C1 segment of cervical spinal cord (tissue), 14 donors: Measurements from ENCODE around the gene SHISA8.
"Not testable (repeated sequence)": the region's sequence is repeated elsewhere in the genome, so short reads cannot be mapped to it uniquely, and the experiment has no call there.

Experiments
- DNase-seq, 14 donors: peaks; one replicate each; lab custom pipeline; 2025; lab: John Stamatoyannopoulos, UW

Gene SHISA8

GRCh38 chr22:41915035-41915785 is at the start of gene SHISA8:
Gene SHISA8 (minus strand): TSS chr22:41915074. CDS start chr22:41914667, 407 bp downstream.
- peak in 1 of 14 donors; percentile 58 for DNase-seq

DNA sequence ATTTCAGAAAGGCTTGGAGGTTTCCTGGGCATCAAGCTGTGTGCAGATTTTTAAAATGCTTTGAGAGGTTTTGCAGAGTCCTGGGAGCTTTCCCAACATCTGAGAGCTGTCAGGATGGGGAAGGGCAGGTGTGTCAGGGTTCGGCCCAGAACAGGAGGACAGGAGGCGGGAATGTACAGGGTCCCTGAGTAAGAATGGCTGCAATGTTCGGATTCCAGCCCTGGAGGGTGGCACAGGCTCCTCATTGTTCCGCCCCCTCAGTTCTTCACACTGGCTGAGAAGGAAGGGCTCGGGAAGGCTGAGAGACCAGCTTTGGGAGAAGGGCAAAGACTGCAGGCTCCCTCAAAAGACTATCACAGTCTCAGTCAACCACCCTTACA is 49.2 kb upstream of the SHISA8 start:
- peak in 2 of 14 donors; percentile 46 to 50 for DNase-seq

DNA sequence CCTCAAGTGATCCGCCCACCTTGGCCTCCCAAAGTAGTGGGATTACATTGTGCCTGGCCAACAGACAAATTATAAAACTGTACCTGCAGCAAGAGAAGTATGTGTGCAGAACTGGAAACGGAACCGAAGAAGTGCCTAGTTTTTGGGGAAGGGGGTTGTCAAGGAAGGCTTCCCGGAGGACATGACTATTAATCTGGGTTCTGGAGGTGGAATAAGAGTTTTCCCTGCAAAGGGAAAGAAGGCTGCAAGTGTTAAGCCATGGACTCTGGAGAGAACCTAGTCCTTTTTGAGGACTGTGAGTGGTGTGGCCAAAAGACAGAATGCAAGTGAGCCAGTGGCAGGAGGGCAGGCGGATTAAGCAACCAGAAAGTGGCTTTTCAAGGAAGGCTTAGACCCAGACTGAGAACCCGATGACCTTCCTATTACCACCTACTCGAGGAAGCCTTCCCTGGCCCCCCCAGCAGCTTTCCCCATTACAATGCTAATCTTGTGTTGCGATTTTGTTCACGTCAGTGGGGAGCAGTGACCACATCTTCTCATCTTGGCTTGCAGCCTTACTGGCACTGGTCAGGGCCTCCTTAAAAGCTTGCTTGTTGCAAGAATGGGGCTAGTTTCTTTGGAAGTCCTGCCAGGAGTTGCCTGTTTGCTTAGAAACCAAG is 48.7 kb upstream of the SHISA8 start:
- peak in 10 of 14 donors; percentile 17 to 63 (median 46) for DNase-seq

GRCh38 chr22:41957941-41958556 is 43.2 kb upstream of the SHISA8 start:
- no peak for DNase-seq

DNA sequence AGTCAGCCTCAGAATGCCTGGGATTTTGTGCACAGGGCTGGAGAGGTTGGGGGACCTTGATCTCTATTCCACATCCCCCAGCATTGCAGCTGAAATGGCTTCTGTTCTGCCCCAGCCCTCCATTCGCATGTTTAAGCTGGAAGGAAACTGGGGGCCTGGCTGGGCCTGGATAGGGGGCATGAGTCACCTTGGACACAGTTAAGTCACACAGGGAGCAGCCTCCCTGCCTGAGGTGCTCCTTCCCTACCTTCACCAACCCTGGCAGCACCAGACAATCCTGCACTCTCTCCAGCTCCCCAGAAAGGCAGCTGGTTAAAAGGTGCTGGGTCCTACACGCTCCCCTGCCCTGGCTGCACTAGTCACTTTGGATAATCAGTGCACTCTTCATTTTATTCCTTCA is 37.8 kb upstream of the SHISA8 start:
- DNase-seq: peak in 1 of 14 donors; percentile 39

DNA sequence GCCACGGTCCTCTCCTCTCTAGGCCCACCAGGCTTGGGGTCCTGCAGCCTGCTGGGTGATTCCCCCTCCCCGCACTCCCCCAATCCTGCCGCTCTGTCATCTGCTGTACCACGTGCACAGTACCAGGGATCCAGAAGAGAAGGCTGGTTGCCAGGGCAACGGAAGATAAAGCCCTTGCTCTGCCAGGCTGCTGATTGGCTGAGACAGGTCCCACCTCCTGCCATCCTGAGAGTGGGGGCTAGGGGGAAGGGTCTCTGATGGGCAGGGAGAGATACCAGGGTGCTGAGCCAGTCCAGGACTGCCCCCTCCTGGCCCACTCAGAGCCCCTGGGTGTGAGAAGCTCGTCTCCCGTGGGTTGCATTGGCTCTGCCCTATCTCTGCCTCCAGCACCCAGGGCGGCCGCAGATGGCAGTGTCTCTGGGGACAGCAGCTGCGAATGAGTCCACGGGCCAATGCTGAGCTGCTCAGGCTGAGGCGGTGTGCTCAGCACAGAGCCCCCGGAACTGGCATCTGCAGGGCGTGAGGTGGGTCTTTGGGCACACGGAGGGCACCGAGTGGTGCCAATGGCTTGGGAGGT is 37.1 kb upstream of the SHISA8 start, which contains the start of gene SMIM45:
Gene SMIM45 (plus strand): TSS at position 253 of the 577 bp plus-strand sequence.
- DNase-seq: peak in 12 of 14 donors; percentile 30 to 92 (median 72)

GRCh38 chr22:41949297-41949965 is 34.6 kb upstream of the SHISA8 start:
- DNase-seq: no peak

- not testable (repeated sequence) for DNase-seq
Observed at GRCh38 chr22:41948928-41949296, 34.0 kb upstream of the SHISA8 start.

DNA sequence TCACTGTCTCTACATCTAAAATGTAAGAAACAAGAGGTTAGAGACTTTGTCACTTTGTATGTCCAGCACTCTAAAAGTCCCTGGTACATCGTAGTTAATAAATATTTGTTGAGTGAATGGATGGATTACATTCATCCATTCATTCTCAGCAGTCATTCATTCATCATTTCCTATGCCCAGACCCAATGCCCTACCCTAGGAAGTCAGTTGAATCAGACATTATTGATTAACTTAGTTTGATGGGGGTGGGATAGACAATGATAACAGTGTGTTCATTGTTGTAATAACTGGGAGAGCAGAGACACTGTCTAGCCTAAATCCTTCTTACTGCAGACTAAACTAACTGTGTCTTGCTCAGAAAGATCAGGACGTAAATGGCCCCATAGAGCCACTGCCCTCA is 33.3 kb upstream of the SHISA8 start:
- DNase-seq: no peak

GRCh38 chr22:41947424-41948080 is 32.7 kb upstream of the SHISA8 start:
- no peak for DNase-seq

DNA sequence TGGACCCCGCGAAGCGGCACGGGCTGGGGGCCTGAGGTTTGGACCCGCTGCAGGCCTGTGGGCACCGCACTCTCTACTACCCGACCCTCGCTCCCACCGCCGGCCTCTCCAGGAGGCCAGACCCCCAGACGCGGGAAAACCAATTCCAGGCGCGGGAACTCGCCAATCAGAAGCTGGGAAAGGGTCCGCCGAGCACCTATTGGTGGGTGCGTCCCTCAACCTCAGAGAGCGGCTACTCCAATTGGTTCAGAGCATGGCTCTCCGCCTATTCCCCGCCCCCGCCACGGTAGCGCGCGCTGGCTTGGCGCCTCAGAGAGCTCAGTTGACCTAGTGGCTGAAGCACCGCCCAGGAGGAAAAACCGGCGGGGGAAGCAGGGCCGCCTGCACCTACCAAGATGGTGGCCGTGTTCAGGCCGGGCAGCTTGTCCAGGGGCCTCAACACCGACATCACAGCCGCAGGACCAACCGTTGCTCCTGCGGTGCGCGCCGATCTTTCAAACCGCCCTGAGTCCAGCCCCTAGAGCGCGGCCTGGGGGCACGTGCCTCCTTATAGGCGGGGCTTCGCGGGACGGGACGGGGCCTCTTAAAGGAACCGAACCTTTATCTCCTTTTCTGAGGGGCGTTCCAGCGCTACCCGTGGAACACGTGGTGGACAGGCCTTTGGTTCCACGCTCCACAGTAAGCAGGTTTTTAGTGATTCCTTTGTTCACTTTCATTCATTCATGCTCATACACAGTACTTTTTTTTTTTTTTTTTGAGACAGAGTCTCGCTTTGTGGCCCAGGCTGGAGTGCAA is 32.0 kb upstream of the SHISA8 start, which contains the start of gene CENPM:
Gene CENPM (minus strand): TSS at position 524 of the 795 bp plus-strand sequence. CDS start 76 bp downstream, at position 448.
- peak; percentile 65 to 98 (median 92) for DNase-seq

- DNase-seq: no peak
Observed at GRCh38 chr22:41943661-41944209, 28.9 kb upstream of the SHISA8 start.

DNA sequence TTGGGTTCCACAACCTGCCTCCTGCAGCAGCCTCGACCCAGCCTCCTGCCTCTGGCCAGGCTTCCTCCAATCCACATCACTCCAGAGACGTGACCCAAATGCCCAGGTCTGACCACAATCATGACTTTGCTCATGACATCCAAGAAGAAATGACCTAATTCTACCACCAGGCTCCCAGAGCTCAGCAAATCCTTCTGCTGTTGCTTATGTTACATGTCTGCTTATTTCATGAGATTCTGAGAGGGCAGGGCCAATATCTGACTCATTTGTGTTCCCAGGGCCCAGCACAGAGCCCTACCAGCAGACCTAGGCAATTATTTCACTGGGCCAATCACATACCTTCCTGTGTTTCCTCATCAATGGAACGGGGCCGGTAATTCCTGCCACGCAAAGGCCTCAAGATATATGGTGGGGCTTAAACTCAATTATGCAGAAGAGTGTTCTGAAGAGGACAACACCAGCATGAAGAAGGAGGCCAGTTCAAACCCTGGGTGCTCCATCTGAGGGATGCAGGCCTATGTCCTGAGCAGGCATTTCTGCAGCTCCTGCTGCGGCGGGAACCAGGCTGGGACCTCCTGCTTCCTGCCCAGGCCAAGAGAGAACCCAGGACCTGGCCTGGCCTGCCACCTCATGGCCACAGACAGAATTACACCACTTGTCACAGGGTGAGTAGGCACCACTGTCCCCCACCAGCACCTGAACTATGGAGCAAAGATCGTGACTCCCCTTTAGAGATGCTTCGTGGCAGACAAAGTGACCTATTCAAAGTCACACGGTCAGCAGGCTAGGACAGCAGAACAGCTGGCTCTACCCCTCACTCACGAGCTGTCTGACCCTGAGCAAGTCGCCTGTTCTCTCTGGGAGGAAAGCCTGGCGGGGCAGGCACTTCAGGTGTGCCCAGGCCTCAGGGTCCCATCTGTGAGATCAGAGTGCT is 26.2 kb upstream of the SHISA8 start:
- peak in 13 of 14 donors; percentile 21 to 85 (median 72) for DNase-seq

DNA sequence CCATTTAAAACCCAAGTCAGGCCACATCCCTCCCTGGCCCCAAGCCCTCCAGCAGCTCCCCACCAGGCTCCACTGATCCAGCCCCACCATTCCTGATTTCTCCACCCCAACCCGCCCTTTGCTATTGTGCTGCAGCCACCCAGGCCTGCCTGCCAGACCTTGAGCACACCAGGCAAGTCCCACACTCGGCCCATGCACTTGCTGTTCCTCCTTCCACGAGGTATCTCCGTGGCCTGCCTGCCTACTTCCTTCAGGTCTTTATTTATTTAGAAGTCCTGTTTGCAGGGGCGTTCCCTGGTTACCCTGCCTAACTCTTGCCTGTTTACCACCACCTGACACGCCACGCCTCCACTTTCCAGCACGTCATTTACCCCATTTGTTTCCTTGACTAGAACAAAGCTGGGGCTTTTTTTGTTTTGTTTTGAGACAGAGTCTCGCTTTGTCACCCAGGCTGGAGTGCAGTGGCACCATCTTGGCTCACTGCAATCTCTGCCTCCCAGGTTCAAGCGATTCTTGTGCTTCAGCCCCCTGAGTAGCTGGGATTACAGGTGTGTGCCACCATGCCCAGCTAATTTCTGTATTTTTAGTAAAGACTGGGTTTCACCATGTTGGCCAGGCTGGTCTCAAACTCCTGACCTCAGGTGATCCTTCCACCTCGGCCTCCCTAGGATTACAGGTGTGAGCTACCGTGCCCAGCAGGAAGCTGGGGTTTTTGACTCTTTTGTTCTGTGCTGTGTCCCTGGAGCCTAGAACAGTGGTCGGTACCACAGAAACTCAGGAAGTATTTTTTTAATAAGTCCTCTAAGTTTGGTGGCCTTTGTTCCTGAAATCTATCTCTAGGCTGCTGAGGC is 25.3 kb upstream of the SHISA8 start:
- peak in 9 of 14 donors; percentile 14 to 71 (median 43) for DNase-seq

- no peak for DNase-seq
Observed at GRCh38 chr22:41936894-41937169, 22.0 kb upstream of the SHISA8 start.

- no peak for DNase-seq
Observed at GRCh38 chr22:41935509-41935908, 20.6 kb upstream of the SHISA8 start.

GRCh38 chr22:41935015-41935351 is 20.1 kb upstream of the SHISA8 start:
- peak in 9 of 14 donors; percentile 15 to 99 (median 25) for DNase-seq
